A375 (cell line): ENCODE data around the gene ANKRD30BL. TPM values are rescaled to one million over a fixed set of nuclear protein-coding genes. Genes with fewer than 3 reads are reported as not detected.

Source experiments
- small RNA-seq: library from RNA; depleted of rRNA; stranded (forward); fragments of <200 nt; gene quantifications from one replicate; pipeline ENCODE3, GENCODE V24; 2014
- total RNA-seq: library from RNA; depleted of rRNA; stranded (reverse); fragments of >200 nt; shearing (Covaris generic); gene quantifications from 2 replicates; pipeline ENCODE4 v1.2.3, GENCODE V29; 2014; rRNA removed

ANKRD30BL gene, protein sequence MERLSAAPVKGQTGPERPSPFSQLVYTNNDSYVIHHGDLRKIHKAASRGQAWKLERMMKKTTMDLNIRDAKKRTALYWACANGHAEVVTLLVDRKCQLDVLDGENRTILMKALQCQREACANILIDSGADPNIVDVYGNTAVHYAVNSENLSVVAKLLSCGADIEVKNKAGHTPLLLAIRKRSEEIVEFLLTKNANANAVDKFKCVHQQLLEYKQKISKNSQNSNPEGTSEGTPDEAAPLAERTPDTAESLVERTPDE
- total RNA-seq, result not detected in 2 replicates

GRCh38 chr2:132161161-132162124, at the start of gene ANKRD30BL:
Gene ANKRD30BL, minus strand, starts transcription at chr2:132161952. Its CDS starts 247 bp downstream, at chr2:132161705.

Small RNA genes lying within 50 kb of the gene (small RNA-seq; reads per million reads assigned to genes)
- not detected for gene RNU6-1132P
